ENCODE data around the gene LRRC46. TPM values are rescaled to one million over a fixed set of nuclear protein-coding genes. Genes with fewer than 3 reads are reported as not detected.

LRRC46 gene
- total RNA-seq, 8 experiments from 2014 or later, result 0.27 to 5.2 (median 1.2) TPM

GRCh38 chr17:47822785-47823184 lies 8.7 kb upstream of the LRRC46 start:
- in situ Hi-C loops (cut with MboI; ENCODE audit: low pct_unique_long_range_greater_than_20kb in 2 of 9, low sequenced_read_pairs in 9 of 9, unreplicated experiment in 9 of 9), result no loop called here
- 90 to 100% (median 95%) methylated on average over 2 to 3 of the region's 4 CpGs; no CpG with 5 or more reads in 6 of the 10 experiments for WGBS, 10 experiments
- no peak for ATAC-seq (replicated peaks in 6 of 8)
- Histone ChIP-seq H3K27ac (no peak overlapping the region), H3K4me3 (no peak overlapping the region), H3K4me1 (replicated peaks in 1 of 2) (peaks cover 10 to 13% of the 10 kb centered on the region in 2 donors)

DNA sequence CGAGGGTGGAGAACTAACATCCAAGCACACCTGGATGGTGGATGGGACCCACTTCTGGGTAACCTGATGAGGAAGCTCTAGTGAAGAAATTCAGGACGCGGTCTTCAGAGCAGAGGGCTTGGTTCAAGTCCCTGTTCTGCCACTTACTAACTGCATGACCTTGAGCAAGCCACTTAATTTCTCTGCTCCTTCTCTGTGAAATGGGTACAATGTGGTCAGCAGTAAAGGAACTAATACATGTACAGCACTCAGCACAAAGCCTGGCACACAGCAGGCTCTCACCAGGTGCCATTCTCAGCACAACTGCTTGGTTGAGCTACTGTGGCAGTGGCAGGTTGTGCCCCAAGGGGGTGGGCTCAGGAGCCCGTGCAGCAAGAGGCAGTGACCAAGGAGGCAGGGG lies 8.0 kb upstream of the LRRC46 start:
- no peak overlapping the region for H3K4me3 ChIP-seq
- peaks cover 10 to 13% of the 10 kb centered on the region in 2 donors for H3K4me1 ChIP-seq (replicated peaks in 1 of 2)
- 64 to 100% (median 95%) methylated on average over 1 to 4 of the region's 4 CpGs; no CpG with 5 or more reads in 5 of the 10 experiments for WGBS, 10 experiments
- H3K27ac ChIP-seq, result no peak overlapping the region
- ATAC-seq (replicated peaks in 6 of 8), result no peak
- in situ Hi-C loops (cut with MboI; ENCODE audit: low pct_unique_long_range_greater_than_20kb in 2 of 9, low sequenced_read_pairs in 9 of 9, unreplicated experiment in 9 of 9), result no loop called here

GRCh38 chr17:47829870-47830269 lies 1.6 kb upstream of the LRRC46 start:
- in situ Hi-C loops (cut with MboI; ENCODE audit: low pct_unique_long_range_greater_than_20kb in 2 of 9, low sequenced_read_pairs in 9 of 9, unreplicated experiment in 9 of 9), result loop anchor here in 1 of 9 experiments (25.0 kb wide), 2 partner anchors 107 to 182 kb away; partner anchors contain the start of gene PNPO
- 67 to 100% (median 82%) methylated on average over 1 to 3 of the region's 3 CpGs; no CpG with 5 or more reads in 4 of the 10 experiments for WGBS, 10 experiments
- H3K4me3 ChIP-seq, result no peak overlapping the region

DNA sequence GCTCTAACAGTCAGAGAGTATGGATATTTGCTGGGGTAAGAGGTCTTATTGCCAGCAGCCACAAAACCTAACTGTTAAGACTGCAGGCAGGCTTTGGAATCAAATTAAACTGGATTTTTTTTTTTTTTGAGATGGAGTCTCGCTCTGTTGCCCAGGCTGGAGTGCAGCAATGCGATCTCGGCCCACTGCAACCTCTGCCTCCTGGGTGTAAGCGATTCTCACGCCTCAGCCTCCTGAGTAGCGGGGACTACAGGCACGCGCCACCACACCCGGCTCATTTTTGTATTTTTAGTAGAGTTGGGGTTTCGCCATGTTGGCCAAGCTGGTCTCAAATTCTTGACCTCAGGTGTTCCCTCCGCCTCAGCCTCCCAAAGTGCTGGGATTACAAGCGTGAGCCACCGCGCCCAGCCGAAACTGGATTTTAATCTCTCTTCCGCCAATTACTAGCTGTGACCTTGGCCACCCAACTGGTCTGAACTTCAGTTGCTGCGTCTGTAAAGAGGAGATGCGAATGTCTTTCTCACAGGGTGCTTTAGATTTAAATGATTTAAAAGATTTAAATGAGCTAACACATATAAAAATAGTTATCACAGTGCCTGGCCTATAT lies 971 bp upstream of the LRRC46 start:
- peak overlapping the region; percentile 62 to 97 (median 79) for H3K4me3 ChIP-seq
- WGBS, 10 experiments, result 34 to 100% (median 71%) methylated on average over 2 to 14 of the region's 18 CpGs; no CpG with 5 or more reads in 1 of the 10 experiments
- H3K4me1 ChIP-seq (replicated peaks in 1 of 2), result peaks cover 11% of the 10 kb centered on the region in 2 donors
- no peak for ATAC-seq (replicated peaks in 6 of 8)
- H3K27ac ChIP-seq, result peak overlapping the region; percentile 82 to 88
- in situ Hi-C loops (cut with MboI; ENCODE audit: low pct_unique_long_range_greater_than_20kb in 2 of 9, low sequenced_read_pairs in 9 of 9, unreplicated experiment in 9 of 9), result loop anchor here in 1 of 9 experiments (25.0 kb wide), 2 partner anchors 107 to 182 kb away; partner anchors contain the start of gene PNPO

More at GRCh38 chr17:47829870-47830269, 1.6 kb upstream of the LRRC46 start:
- ATAC-seq (replicated peaks in 6 of 8), result peak in 1 of 8 experiments; percentile 4
- Histone ChIP-seq H3K27ac (no peak overlapping the region), H3K4me1 (replicated peaks in 1 of 2) (peaks cover 11% of the 10 kb centered on the region in 2 donors)

DNA sequence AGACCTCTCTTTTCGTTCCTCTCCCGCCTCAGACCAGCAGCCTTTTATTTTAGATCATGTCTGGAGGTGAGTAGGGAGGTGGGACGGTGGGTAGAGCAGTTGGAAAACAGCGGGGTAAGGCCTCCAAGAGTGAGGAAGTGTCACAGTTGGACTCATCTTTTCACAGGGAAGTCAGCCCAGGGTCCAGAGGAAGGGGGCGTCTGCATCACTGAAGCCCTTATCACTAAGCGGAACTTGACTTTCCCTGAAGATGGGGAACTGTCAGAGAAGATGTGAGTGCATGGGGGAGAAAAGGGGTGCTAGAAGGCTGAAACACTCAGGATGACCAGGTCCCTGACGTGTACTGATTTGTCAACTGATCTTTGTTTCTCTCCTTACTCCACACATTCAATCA lies 461 bp downstream of the LRRC46 start:
- in situ Hi-C loops (cut with MboI; ENCODE audit: low pct_unique_long_range_greater_than_20kb in 2 of 9, low sequenced_read_pairs in 9 of 9, unreplicated experiment in 9 of 9), result loop anchor here in 1 of 9 experiments (25.0 kb wide), 2 partner anchors 105 to 180 kb away; partner anchors contain the start of gene PNPO
- WGBS, 10 experiments, result 0 to 33% (median 17%) methylated on average over 1 to 4 of the region's 7 CpGs; no CpG with 5 or more reads in 3 of the 10 experiments
- Histone ChIP-seq H3K4me1 (replicated peaks in 1 of 2) (peaks cover 11% of the 10 kb centered on the region in 2 donors), H3K27ac (peak overlapping the region in 1 of 2 donors; percentile 6), H3K4me3 (peak overlapping the region; percentile 62 to 97 (median 79))
- no peak for ATAC-seq (replicated peaks in 6 of 8)

- Histone ChIP-seq H3K4me3 (no peak overlapping the region), H3K27ac (no peak overlapping the region), H3K4me1 (replicated peaks in 1 of 2) (peaks cover 11% of the 10 kb centered on the region in 2 donors)
- no peak for ATAC-seq (replicated peaks in 6 of 8)
- in situ Hi-C loops (cut with MboI; ENCODE audit: low pct_unique_long_range_greater_than_20kb in 2 of 9, low sequenced_read_pairs in 9 of 9, unreplicated experiment in 9 of 9), result loop anchor here in 1 of 9 experiments (25.0 kb wide), 2 partner anchors 103 to 178 kb away; partner anchors contain the start of gene PNPO
- 40 to 100% (median 69%) methylated on average over 1 to 5 of the region's 5 CpGs; no CpG with 5 or more reads in 1 of the 10 experiments for WGBS, 10 experiments
Observed at GRCh38 chr17:47834756-47835155, 3.3 kb downstream of the LRRC46 start.

DNA sequence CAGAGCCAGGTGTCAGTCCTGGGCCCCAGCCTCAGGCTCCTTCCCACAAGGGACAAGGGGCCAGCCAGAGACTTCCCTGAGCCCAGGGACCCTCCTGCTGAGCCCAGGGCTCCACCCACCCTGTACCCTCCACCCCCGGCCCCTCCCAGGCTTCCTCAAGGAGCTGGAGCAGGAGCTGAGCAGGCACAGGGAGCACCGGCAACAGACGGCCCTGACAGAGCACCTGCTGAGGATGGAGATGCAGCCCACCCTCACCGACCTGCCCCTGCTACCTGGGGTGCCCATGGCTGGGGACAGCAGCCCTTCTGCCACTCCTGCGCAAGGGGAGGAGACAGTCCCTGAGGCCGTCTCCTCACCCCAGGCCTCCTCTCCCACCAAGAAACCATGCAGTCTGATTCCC lies 5.1 kb downstream of the LRRC46 start:
- in situ Hi-C loops (cut with MboI; ENCODE audit: low pct_unique_long_range_greater_than_20kb in 2 of 9, low sequenced_read_pairs in 9 of 9, unreplicated experiment in 9 of 9), result loop anchor here in 1 of 9 experiments (25.0 kb wide), 2 partner anchors 101 to 176 kb away; partner anchors contain the start of gene PNPO

GRCh38 chr17:47837401-47838039 lies 6.0 kb downstream of the LRRC46 start:
- Histone ChIP-seq H3K27ac (no peak overlapping the region), H3K4me3 (no peak overlapping the region), H3K4me1 (replicated peaks in 1 of 2) (peaks cover 11 to 14% of the 10 kb centered on the region in 2 donors)
- 0 to 100% (median 53%) methylated on average over 1 to 5 of the region's 13 CpGs; no CpG with 5 or more reads in 3 of the 10 experiments for WGBS, 10 experiments
- ATAC-seq (replicated peaks in 6 of 8), result peak in 2 of 8 experiments; percentile 8 to 13
- in situ Hi-C loops (cut with MboI; ENCODE audit: low pct_unique_long_range_greater_than_20kb in 2 of 9, low sequenced_read_pairs in 9 of 9, unreplicated experiment in 9 of 9), result loop anchor here in 1 of 9 experiments (25.0 kb wide), 2 partner anchors 100 to 175 kb away; partner anchors contain the start of gene PNPO

More for the DNA sequence above, 5.1 kb downstream of the LRRC46 start:
- H3K27ac ChIP-seq, result no peak overlapping the region
- no peak for ATAC-seq (replicated peaks in 6 of 8)
- H3K4me1 ChIP-seq (replicated peaks in 1 of 2), result peaks cover 12 to 17% of the 10 kb centered on the region in 2 donors
- 66 to 100% methylated on average over 2 to 4 of the region's 6 CpGs; no CpG with 5 or more reads in 8 of the 10 experiments for WGBS, 10 experiments
- H3K4me3 ChIP-seq, result no peak overlapping the region

GRCh38 chr17:47838636-47839035 lies 7.2 kb downstream of the LRRC46 start:
- 83 to 96% methylated on average over 2 to 4 of the region's 13 CpGs; no CpG with 5 or more reads in 8 of the 10 experiments for WGBS, 10 experiments
- Histone ChIP-seq H3K4me1 (replicated peaks in 1 of 2) (peaks cover 11 to 16% of the 10 kb centered on the region in 2 donors), H3K27ac (no peak overlapping the region), H3K4me3 (no peak overlapping the region)
- ATAC-seq (replicated peaks in 6 of 8), result no peak
- in situ Hi-C loops (cut with MboI; ENCODE audit: low pct_unique_long_range_greater_than_20kb in 2 of 9, low sequenced_read_pairs in 9 of 9, unreplicated experiment in 9 of 9), result loop anchor here in 1 of 9 experiments (25.0 kb wide), 2 partner anchors 99 to 174 kb away; partner anchors contain the start of gene PNPO

DNA sequence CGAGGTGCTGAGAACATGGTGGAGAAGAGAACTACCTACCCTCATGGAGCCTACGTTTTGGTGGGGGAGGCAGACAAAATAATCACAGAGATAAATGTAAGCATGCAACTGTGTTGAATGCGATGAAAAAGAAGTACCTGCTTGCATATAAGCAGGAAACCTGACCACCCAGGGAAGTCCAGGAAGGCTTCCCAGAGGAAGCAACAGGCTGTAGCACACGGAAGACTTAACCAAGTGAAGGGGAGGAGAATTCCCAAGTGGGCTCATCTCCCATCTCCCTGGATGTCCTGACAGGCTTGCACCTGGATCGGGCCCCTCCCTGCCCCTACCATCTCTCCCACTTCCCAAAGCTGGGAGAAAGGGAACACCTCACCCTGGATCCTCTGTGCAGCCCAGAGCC lies 7.6 kb downstream of the LRRC46 start:
- WGBS, 10 experiments, result 0 to 100% (median 83%) methylated on average over 1 to 3 of the region's 5 CpGs; no CpG with 5 or more reads in 1 of the 10 experiments
- ATAC-seq (replicated peaks in 6 of 8), result no peak
- Histone ChIP-seq H3K4me3 (no peak overlapping the region), H3K27ac (no peak overlapping the region), H3K4me1 (replicated peaks in 1 of 2) (peaks cover 11 to 16% of the 10 kb centered on the region in 2 donors)
- in situ Hi-C loops (cut with MboI; ENCODE audit: low pct_unique_long_range_greater_than_20kb in 2 of 9, low sequenced_read_pairs in 9 of 9, unreplicated experiment in 9 of 9), result loop anchor here in 1 of 9 experiments (25.0 kb wide), 2 partner anchors 98 to 173 kb away; partner anchors contain the start of gene PNPO

GRCh38 chr17:47840001-47840741 lies 8.7 kb downstream of the LRRC46 start:
- no peak for ATAC-seq (replicated peaks in 6 of 8)
- in situ Hi-C loops (cut with MboI; ENCODE audit: low pct_unique_long_range_greater_than_20kb in 2 of 9, low sequenced_read_pairs in 9 of 9, unreplicated experiment in 9 of 9), result loop anchor here in 4 of 9 experiments (5.0 to 25.0 kb wide), 5 partner anchors 47 to 172 kb away; partner anchors contain the start of genes PNPO (in 1 of the 4) and SP2 (in 1 of the 4)
- Histone ChIP-seq H3K27ac (peak overlapping the region in 1 of 2 donors; percentile 43), H3K4me1 (replicated peaks in 1 of 2) (peaks cover 11 to 16% of the 10 kb centered on the region in 2 donors), H3K4me3 (peak overlapping the region; percentile 44 to 80 (median 58))
- WGBS, 10 experiments, result 0 to 95% (median 47%) methylated on average over 1 to 7 of the region's 17 CpGs; no CpG with 5 or more reads in 5 of the 10 experiments
